Neural progenitor cell (in vitro differentiated cells): ENCODE data around the gene VSTM2A. TPM values are rescaled to one million over a fixed set of nuclear protein-coding genes. Genes with fewer than 3 reads are reported as not detected.

ENCODE experiments used
- DNase-seq: peaks from one replicate; pipeline ENCODE4 v3.0.0-alpha.2; 2016; ENCODE audit warnings: low spot score
- H2AFZ ChIP-seq: fragments of 200-600 bp; sonication (generic); replicated peaks from 2 replicates; pipeline ENCODE4 v1.6.1; 2016; ENCODE audit warnings: antibody characterized with exemption
- H3F3A ChIP-seq: fragments of 200-600 bp; sonication (generic); 2 replicates; pipeline ENCODE4 v1.6.1; 2016; ENCODE audit warnings: antibody characterized with exemption, low read depth
- H3K27ac ChIP-seq: fragments of 200-600 bp; sonication (generic); 2 replicates; pipeline ENCODE4 v1.5.1; 2016; ENCODE audit warnings: mild to moderate bottlenecking
- H3K27me3 ChIP-seq: fragments of 200-600 bp; sonication (generic); 2 replicates; pipeline ENCODE4 v1.6.1; 2016; ENCODE audit warnings: mild to moderate bottlenecking, moderate library complexity
- H3K36me3 ChIP-seq: fragments of 200-600 bp; sonication (generic); 2 replicates; pipeline ENCODE4 v1.5.1; 2016
- H3K4me1 ChIP-seq: fragments of 200-600 bp; sonication (generic); 2 replicates; pipeline ENCODE4 v1.6.1; 2016; ENCODE audit warnings: mixed run types
- H3K4me2 ChIP-seq: fragments of 200-600 bp; sonication (generic); 2 replicates; pipeline ENCODE4 v1.6.1; 2016
- H3K4me3 ChIP-seq: fragments of 200-600 bp; sonication (generic); 2 replicates; pipeline ENCODE4 v1.5.1; 2016
- H3K79me2 ChIP-seq: fragments of 200-600 bp; sonication (generic); 2 replicates; pipeline ENCODE4 v1.6.1; 2016; ENCODE audit warnings: low read depth
- H3K9ac ChIP-seq: fragments of 200-600 bp; sonication (generic); 2 replicates; pipeline ENCODE4 v1.6.1; 2016
- H3K9me3 ChIP-seq: fragments of 200-600 bp; sonication (generic); 2 replicates; pipeline ENCODE4 v1.5.1; 2016; ENCODE audit warnings: low read depth
- H4K20me1 ChIP-seq: fragments of 200-600 bp; sonication (generic); 2 replicates; pipeline ENCODE4 v1.6.1; 2016; ENCODE audit warnings: low read depth
- H3K27ac Mint-ChIP-seq: 3 replicates; pipeline ENCODE4 v1.8.0; 2021; ENCODE audit warnings: mixed read lengths
- H3K27me3 Mint-ChIP-seq: 2 replicates; pipeline ENCODE4 v1.8.0; 2022; ENCODE audit warnings: low read depth, mild to moderate bottlenecking, inconsistent platforms, moderate library complexity, mixed read lengths; ENCODE audit not compliant: insufficient read depth
- H3K36me3 Mint-ChIP-seq: 3 replicates; pipeline ENCODE4 v1.8.0; 2021; ENCODE audit warnings: mixed read lengths
- H3K4me1 Mint-ChIP-seq: 3 replicates; pipeline ENCODE4 v1.8.0; 2021; ENCODE audit warnings: mixed read lengths
- H3K4me3 Mint-ChIP-seq: 3 replicates; pipeline ENCODE4 v1.8.0; 2021; ENCODE audit warnings: mild to moderate bottlenecking, moderate library complexity, mixed read lengths
- H3K9me3 Mint-ChIP-seq: 3 replicates; pipeline ENCODE4 v1.8.0; 2020; ENCODE audit warnings: mixed read lengths
- EZH2 ChIP-seq: fragments of 200-600 bp; sonication (generic); IDR thresholded peaks from 2 replicates; pipeline ENCODE4 v1.6.1; 2017; ENCODE audit warnings: antibody characterized with exemption, mild to moderate bottlenecking, moderate library complexity
- EZH2phosphoT487 ChIP-seq: fragments of 200-600 bp; sonication (generic); IDR thresholded peaks from 2 replicates; pipeline ENCODE4 v1.6.1; 2017; ENCODE audit warnings: antibody characterized with exemption
- total RNA-seq: library from RNA; depleted of rRNA; stranded (reverse); fragments of >200 nt; gene quantifications from 2 replicates; pipeline ENCODE4 v1.2.3, GENCODE V29; 2015; ENCODE audit warnings: low replicate concordance
- TF ChIP-seq, protein P1 (sequence below): fragments of 200-600 bp; sonication (generic); IDR thresholded peaks from 2 replicates; pipeline ENCODE4 v1.5.1; 2017; ENCODE audit warnings: antibody characterized with exemption, mild to moderate bottlenecking

Gene VSTM2A
- total RNA-seq, 1 donor from 2014 or later: not detected

DNA sequence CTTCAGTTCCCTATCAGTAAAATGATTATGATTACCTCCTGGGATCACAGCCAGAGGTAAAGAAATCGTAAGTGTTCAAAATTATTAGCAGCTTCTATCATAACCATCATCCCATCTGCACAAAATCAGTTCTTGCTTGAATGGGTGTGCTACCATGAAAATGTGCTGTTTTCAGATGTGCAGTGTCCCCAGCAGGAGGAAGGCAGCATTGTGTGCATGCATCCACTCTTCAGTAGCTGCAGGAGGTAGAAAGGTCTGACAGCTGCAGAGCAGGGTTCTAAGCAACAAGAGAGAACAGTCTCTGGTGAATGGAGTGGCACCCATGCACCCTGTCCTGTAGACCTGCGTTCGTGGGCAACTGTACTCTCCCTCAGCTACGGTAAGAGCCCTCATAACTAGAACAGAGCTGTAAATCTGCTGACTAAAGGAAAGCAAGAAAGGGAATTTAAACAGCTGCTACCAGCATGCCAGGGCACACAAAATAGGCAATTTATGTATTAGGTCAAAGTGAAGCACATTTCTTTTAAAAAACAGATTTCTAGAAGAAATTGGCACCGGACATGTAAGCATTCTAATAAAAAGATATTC is 21.2 kb downstream of the VSTM2A start:
- H3K27me3 Mint-ChIP-seq: no peaks in the 10 kb centered on the region
- Histone ChIP-seq H3K9me3 (no peaks in the 10 kb centered on the region), H2AFZ (no peak overlapping the region), H3K27ac (no peak overlapping the region), H4K20me1 (no peaks in the 10 kb centered on the region), H3K9ac (no peak overlapping the region), H3K4me1 (peaks cover 4% of the 10 kb centered on the region), H3K4me2 (no peak overlapping the region), H3K4me3 (no peak overlapping the region), H3K79me2 (no peaks in the 10 kb centered on the region), H3K27me3 (no peaks in the 10 kb centered on the region), H3K36me3 (no peaks in the 10 kb centered on the region), H3F3A (no peaks in the 10 kb centered on the region)
- H3K36me3 Mint-ChIP-seq: no peaks in the 10 kb centered on the region
- no peak overlapping the region for H3K4me3 Mint-ChIP-seq
- peaks cover 5% of the 10 kb centered on the region for H3K4me1 Mint-ChIP-seq
- no peak overlapping the region for H3K27ac Mint-ChIP-seq
- peak; percentile 9 for DNase-seq
- H3K9me3 Mint-ChIP-seq: no peaks in the 10 kb centered on the region
- TF ChIP-seq EZH2 (no peak), EZH2phosphoT487 (no peak)
- TF ChIP-seq, protein P1, sequence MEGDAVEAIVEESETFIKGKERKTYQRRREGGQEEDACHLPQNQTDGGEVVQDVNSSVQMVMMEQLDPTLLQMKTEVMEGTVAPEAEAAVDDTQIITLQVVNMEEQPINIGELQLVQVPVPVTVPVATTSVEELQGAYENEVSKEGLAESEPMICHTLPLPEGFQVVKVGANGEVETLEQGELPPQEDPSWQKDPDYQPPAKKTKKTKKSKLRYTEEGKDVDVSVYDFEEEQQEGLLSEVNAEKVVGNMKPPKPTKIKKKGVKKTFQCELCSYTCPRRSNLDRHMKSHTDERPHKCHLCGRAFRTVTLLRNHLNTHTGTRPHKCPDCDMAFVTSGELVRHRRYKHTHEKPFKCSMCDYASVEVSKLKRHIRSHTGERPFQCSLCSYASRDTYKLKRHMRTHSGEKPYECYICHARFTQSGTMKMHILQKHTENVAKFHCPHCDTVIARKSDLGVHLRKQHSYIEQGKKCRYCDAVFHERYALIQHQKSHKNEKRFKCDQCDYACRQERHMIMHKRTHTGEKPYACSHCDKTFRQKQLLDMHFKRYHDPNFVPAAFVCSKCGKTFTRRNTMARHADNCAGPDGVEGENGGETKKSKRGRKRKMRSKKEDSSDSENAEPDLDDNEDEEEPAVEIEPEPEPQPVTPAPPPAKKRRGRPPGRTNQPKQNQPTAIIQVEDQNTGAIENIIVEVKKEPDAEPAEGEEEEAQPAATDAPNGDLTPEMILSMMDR: no peak

- Histone ChIP-seq H3K4me3 (no peak overlapping the region), H3K9me3 (no peaks in the 10 kb centered on the region), H3K36me3 (no peaks in the 10 kb centered on the region), H3K79me2 (no peaks in the 10 kb centered on the region), H2AFZ (no peak overlapping the region), H3F3A (no peaks in the 10 kb centered on the region), H3K27me3 (no peaks in the 10 kb centered on the region), H3K9ac (no peak overlapping the region), H3K4me1 (peaks cover 13% of the 10 kb centered on the region), H3K4me2 (no peak overlapping the region), H4K20me1 (no peaks in the 10 kb centered on the region), H3K27ac (no peak overlapping the region)
- no peaks in the 10 kb centered on the region for H3K9me3 Mint-ChIP-seq
- H3K4me3 Mint-ChIP-seq: no peak overlapping the region
- H3K36me3 Mint-ChIP-seq: no peaks in the 10 kb centered on the region
- H3K27ac Mint-ChIP-seq: no peak overlapping the region
- no peaks in the 10 kb centered on the region for H3K27me3 Mint-ChIP-seq
- TF ChIP-seq EZH2 (no peak), EZH2phosphoT487 (no peak)
- TF ChIP-seq, protein P1: no peak
- no peak for DNase-seq
- peaks cover 5% of the 10 kb centered on the region for H3K4me1 Mint-ChIP-seq
Measured at GRCh38 chr7:54565432-54565831, 23.3 kb downstream of the VSTM2A start.

GRCh38 chr7:54581511-54581910 is 39.3 kb downstream of the VSTM2A start:
- Mint-ChIP-seq H3K4me1 (no peaks in the 10 kb centered on the region), H3K36me3 (no peaks in the 10 kb centered on the region), H3K9me3 (no peaks in the 10 kb centered on the region), H3K27me3 (peaks cover 2% of the 10 kb centered on the region), H3K4me3 (no peak overlapping the region), H3K27ac (no peak overlapping the region)
- Histone ChIP-seq H2AFZ (no peak overlapping the region), H3K4me3 (no peak overlapping the region), H3K27ac (no peak overlapping the region), H3K27me3 (no peaks in the 10 kb centered on the region), H3K4me2 (no peak overlapping the region), H3K9me3 (no peaks in the 10 kb centered on the region), H4K20me1 (no peaks in the 10 kb centered on the region), H3K79me2 (no peaks in the 10 kb centered on the region), H3K9ac (no peak overlapping the region), H3K36me3 (no peaks in the 10 kb centered on the region), H3K4me1 (no peaks in the 10 kb centered on the region), H3F3A (no peaks in the 10 kb centered on the region)
- no peak for DNase-seq
- TF ChIP-seq EZH2phosphoT487 (no peak), EZH2 (no peak)
- TF ChIP-seq, protein P1: no peak
